Suprapubic skin (tissue), 4 donors: ENCODE data around the gene TGM2. TPM values are rescaled to one million over a fixed set of nuclear protein-coding genes. Genes with fewer than 3 reads are reported as not detected.

ENCODE experiments used
- DNase-seq, 2 donors: peaks; one replicate each; pipeline ENCODE4 v3.0.0-alpha.2; 2019; ENCODE audit warnings: low spot score in 2 of 2
- H3K27ac ChIP-seq: fragments of 200-600 bp; sonication (generic); one replicate; pipeline ENCODE4 v1.5.1; 2019
- H3K27me3 ChIP-seq: fragments of 200-600 bp; sonication (generic); one replicate; pipeline ENCODE4 v1.5.1; 2019
- H3K36me3 ChIP-seq: fragments of 200-600 bp; sonication (generic); one replicate; pipeline ENCODE4 v1.5.1; 2019
- H3K4me1 ChIP-seq: fragments of 200-600 bp; sonication (generic); one replicate; pipeline ENCODE4 v1.5.1; 2019
- H3K4me3 ChIP-seq: fragments of 200-600 bp; sonication (generic); one replicate; pipeline ENCODE4 v1.5.1; 2019; ENCODE audit warnings: mild to moderate bottlenecking
- H3K9me3 ChIP-seq: fragments of 200-600 bp; sonication (generic); one replicate; pipeline ENCODE4 v1.5.1; 2019
- CTCF ChIP-seq, 2 donors: fragments of 200-600 bp in 1 of 2; fragments of 450-650 bp in 1 of 2; sonication (generic) in 1 of 2; IDR thresholded peaks; one replicate each; pipeline ENCODE4 v1.5.1; 2016 to 2019; ENCODE audit warnings: antibody characterized with exemption in 2 of 2, mild to moderate bottlenecking in 1 of 2, moderate library complexity in 1 of 2
- EP300 ChIP-seq: sonication (generic); formaldehyde crosslinking; IDR thresholded peaks from one replicate; pipeline ENCODE4 v1.6.1; 2017; ENCODE audit warnings: antibody characterized with exemption
- POLR2A ChIP-seq, 2 donors: fragments of 450-650 bp; IDR thresholded peaks; one replicate each; pipeline ENCODE4 v1.6.1; 2017; ENCODE audit warnings: antibody characterized with exemption in 2 of 2, mild to moderate bottlenecking in 2 of 2, moderate library complexity in 2 of 2
- POLR2AphosphoS5 ChIP-seq, 3 donors: sonication (generic); formaldehyde crosslinking; IDR thresholded peaks; one replicate each; pipeline ENCODE4 v1.6.1; 2017; ENCODE audit warnings: antibody characterized with exemption in 3 of 3
- WGBS: methylation state at CpG from one replicate; pipeline ENCODE4 v1.1.5; 2018; 5-methylcytosine and 5-hydroxymethylcytosine counted together
- total RNA-seq, 4 donors: library from RNA; depleted of rRNA; stranded (reverse); fragments of >200 nt; gene quantifications; one replicate each; pipeline ENCODE4 v1.1.0, GENCODE V29; 2016

The TGM2 gene
- total RNA-seq, 4 donors from 2014 or later = 1.5 to 6.6 (median 3.8) TPM

DNA sequence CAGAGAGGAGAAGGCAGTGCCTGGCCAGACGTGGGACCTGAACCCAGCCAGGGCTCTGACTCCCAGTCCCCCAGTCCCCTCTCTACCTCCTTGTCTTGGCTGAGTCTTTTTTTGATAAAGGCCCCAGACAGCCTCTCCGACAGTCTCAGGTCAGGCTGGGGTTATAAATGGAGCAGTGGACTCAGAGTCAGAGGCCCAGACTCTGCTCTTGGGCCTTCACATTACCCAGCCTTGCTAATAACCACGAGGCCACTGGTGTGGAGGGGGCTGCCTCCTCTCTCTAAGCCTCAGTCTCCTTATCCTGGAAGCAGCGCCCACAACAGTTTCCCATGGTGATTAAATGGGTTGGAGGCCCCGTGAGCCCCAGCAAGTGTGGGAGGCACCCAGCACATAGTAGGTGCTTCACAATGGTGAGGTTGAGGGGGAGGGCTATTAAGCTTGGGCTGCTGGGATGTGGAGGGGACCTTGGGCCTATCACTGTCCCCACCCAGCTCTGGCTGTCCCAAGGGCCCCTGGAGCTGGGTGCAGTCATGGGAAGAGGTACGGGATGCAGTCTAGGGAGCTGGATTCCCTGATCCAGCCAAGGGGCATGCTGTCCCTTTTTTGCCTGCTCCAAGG, 35.7 kb downstream of the TGM2 start:
- TF ChIP-seq POLR2AphosphoS5 (IDR thresholded peaks at IDR 0.05) = no peak
- TF ChIP-seq CTCF (IDR thresholded peaks at IDR 0.05) = no peak
- TF ChIP-seq POLR2A (IDR thresholded peaks at IDR 0.05) = no peak
- TF ChIP-seq EP300 = no peak
- Histone ChIP-seq H3K36me3 (no peaks in the 10 kb centered on the region), H3K27me3 (peaks cover 5% of the 10 kb centered on the region), H3K27ac (no peak overlapping the region), H3K4me1 (peaks cover 10% of the 10 kb centered on the region), H3K4me3 (no peak overlapping the region), H3K9me3 (no peaks in the 10 kb centered on the region)
- 93% methylated on average over 6 of the region's 6 CpGs for WGBS
- peak in 1 of 2 donors; percentile 27 for DNase-seq

- Histone ChIP-seq H3K4me1 (peaks cover 10% of the 10 kb centered on the region), H3K27ac (no peak overlapping the region), H3K4me3 (no peak overlapping the region), H3K9me3 (no peaks in the 10 kb centered on the region), H3K27me3 (peaks cover 5% of the 10 kb centered on the region), H3K36me3 (no peaks in the 10 kb centered on the region)
- peak in 1 of 2 donors; percentile 36 for DNase-seq
- 94% methylated on average over 2 of the region's 2 CpGs for WGBS
- TF ChIP-seq POLR2A (IDR thresholded peaks at IDR 0.05) (no peak), POLR2AphosphoS5 (IDR thresholded peaks at IDR 0.05) (no peak), EP300 (no peak), CTCF (IDR thresholded peaks at IDR 0.05) (no peak)
Observed at GRCh38 chr20:38128691-38129090, 36.4 kb downstream of the TGM2 start.

DNA sequence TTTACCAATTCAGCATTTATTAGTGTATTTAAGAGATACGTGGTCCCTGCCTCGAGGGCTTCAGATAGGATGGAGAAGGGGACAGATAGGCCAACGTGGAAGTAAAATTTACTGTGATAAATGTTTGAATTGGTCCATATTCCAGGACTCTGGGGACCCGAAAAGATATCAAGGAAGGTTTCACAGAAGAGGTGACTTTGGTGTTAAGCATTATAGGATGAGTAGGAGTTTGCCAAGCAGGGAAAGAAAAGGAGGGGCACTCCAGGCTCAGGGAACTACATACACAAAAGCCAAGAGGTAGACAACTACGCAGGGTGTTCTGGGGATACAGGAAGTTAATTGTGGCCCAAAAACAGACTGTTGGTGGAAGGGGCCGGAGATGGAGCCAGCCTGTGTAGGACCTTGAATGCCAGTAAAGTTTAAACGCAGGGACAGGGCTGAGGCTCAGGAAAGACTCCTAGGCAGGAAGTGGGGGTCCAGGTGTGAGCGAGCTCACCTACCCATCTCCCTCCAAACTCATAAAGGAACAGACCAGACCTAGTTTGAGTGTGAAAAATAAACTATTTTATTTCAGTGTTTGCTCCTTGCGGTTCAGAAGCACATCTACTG, 37.0 kb downstream of the TGM2 start:
- WGBS = 93% methylated on average over 9 of the region's 9 CpGs
- no peak overlapping the region for H3K27ac ChIP-seq
- DNase-seq = peak in 1 of 2 donors; percentile 13
- H3K36me3 ChIP-seq = no peaks in the 10 kb centered on the region
- TF ChIP-seq EP300 (no peak), POLR2AphosphoS5 (IDR thresholded peaks at IDR 0.05) (no peak), CTCF (IDR thresholded peaks at IDR 0.05) (no peak), POLR2A (IDR thresholded peaks at IDR 0.05) (no peak)
- H3K27me3 ChIP-seq = peaks cover 5% of the 10 kb centered on the region
- H3K9me3 ChIP-seq = no peaks in the 10 kb centered on the region
- no peak overlapping the region for H3K4me3 ChIP-seq
- H3K4me1 ChIP-seq = peaks cover 10% of the 10 kb centered on the region

DNA sequence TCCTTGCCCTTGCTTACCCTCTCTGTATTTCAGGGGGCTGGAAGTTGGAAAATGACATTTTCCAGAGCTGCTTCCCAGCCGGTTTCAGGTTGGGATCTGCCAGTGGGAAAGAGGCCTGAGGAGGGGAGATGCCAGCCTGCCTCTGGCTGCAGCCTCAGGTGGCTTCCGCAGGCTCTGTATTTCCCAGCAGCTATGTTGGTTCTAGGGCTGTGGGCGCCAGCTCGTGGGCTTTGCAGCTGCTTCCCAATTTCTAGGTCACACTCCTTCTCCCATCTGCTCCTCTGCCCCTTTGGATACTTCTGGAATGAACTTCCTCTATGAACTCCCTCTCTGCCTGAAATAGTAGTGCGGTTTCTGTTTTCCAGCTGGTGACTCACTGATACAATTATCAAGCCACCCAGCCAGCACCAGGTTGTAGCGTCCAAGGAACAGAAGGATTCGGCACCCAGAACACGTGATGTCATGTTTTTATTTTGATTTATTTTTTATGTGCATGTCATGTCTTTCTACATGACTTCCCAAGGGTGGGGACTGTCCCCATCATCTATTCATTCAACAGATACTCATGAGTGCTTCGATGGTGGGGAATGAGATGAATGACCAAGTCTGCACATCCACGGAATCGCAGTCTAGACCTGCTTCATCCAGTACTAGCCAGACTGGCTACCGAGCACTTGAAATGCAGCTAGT, 38.0 kb downstream of the TGM2 start:
- Histone ChIP-seq H3K4me3 (no peak overlapping the region), H3K27ac (no peak overlapping the region), H3K27me3 (peaks cover 5% of the 10 kb centered on the region), H3K9me3 (no peaks in the 10 kb centered on the region), H3K4me1 (peaks cover 10% of the 10 kb centered on the region), H3K36me3 (no peaks in the 10 kb centered on the region)
- no peak for TF ChIP-seq CTCF (IDR thresholded peaks at IDR 0.05)
- no peak for TF ChIP-seq POLR2A (IDR thresholded peaks at IDR 0.05)
- no peak for TF ChIP-seq POLR2AphosphoS5 (IDR thresholded peaks at IDR 0.05)
- TF ChIP-seq EP300 = no peak
- peak; percentile 24 to 44 for DNase-seq
- WGBS = 50% methylated on average over 12 of the region's 12 CpGs
